Neural cell (in vitro differentiated cells): ENCODE data around the gene IFNA2. TPM values are rescaled to one million over a fixed set of nuclear protein-coding genes. Genes with fewer than 3 reads are reported as not detected.

ENCODE experiments used
- H2AFZ ChIP-seq: fragments of 200-600, 300-800 bp; sonication (generic), shearing (Covaris generic); 2 replicates; pipeline ENCODE4 v1.6.0; 2014; ENCODE audit warnings: low read depth, mild to moderate bottlenecking, antibody characterized with exemption, low read length, moderate library complexity
- H3F3A ChIP-seq: fragments of 200-600 bp; shearing (Covaris generic); 2 replicates; pipeline ENCODE4 v1.6.1; 2016; ENCODE audit warnings: mild to moderate bottlenecking, moderate library complexity, mixed read lengths, antibody characterized with exemption, low read length; ENCODE audit not compliant: insufficient read depth, poor library complexity, severe bottlenecking
- H3K27ac ChIP-seq: fragments of 200-600, 300-800 bp; sonication (generic), shearing (Covaris generic); 2 replicates; pipeline ENCODE4 v1.5.1; 2014; ENCODE audit warnings: mild to moderate bottlenecking, low read length, moderate library complexity
- H3K27me3 ChIP-seq: fragments of 300-800, 200-600 bp; sonication (generic), shearing (Covaris generic); 2 replicates; pipeline ENCODE4 v1.6.0; 2014; ENCODE audit warnings: mild to moderate bottlenecking, low read depth, low read length, moderate library complexity; ENCODE audit not compliant: insufficient read depth
- H3K36me3 ChIP-seq: fragments of 300-800, 200-600 bp; sonication (generic), shearing (Covaris generic); 2 replicates; pipeline ENCODE4 v1.5.1; 2014; ENCODE audit warnings: mild to moderate bottlenecking, antibody characterized with exemption, low read length, moderate library complexity; ENCODE audit not compliant: insufficient read depth
- H3K4me2 ChIP-seq: fragments of 300-800, 200-600 bp; sonication (generic), shearing (Covaris generic); 2 replicates; pipeline ENCODE4 v1.6.0; 2014; ENCODE audit warnings: mild to moderate bottlenecking, low read length
- H3K4me3 ChIP-seq: fragments of 300-800, 200-600 bp; sonication (generic), shearing (Covaris generic); 2 replicates; pipeline ENCODE4 v1.5.1; 2014; ENCODE audit warnings: mild to moderate bottlenecking, low read length, moderate library complexity
- H3K79me2 ChIP-seq: fragments of 200-600 bp; shearing (Covaris generic); replicated peaks from 2 replicates; pipeline ENCODE4 v1.6.0; 2014; ENCODE audit warnings: mild to moderate bottlenecking, low read length, moderate library complexity; ENCODE audit not compliant: insufficient read depth
- H3K9ac ChIP-seq: fragments of 300-800, 200-600 bp; sonication (generic), shearing (Covaris generic); 2 replicates; pipeline ENCODE4 v1.6.1; 2016; ENCODE audit warnings: mild to moderate bottlenecking, low read length, mixed read lengths
- H3K9me2 ChIP-seq: fragments of 200-600 bp; shearing (Covaris generic); 2 replicates; pipeline ENCODE4 v1.6.1; 2016; ENCODE audit warnings: mild to moderate bottlenecking, low read length, mixed read lengths; ENCODE audit not compliant: insufficient read depth
- H3K9me3 ChIP-seq: fragments of 200-600, 300-800 bp; sonication (generic), shearing (Covaris generic); 2 replicates; pipeline ENCODE4 v1.6.1; 2016; ENCODE audit warnings: mild to moderate bottlenecking, mixed run types, low read length, moderate library complexity, mixed read lengths
- H4K20me1 ChIP-seq: fragments of 200-600 bp; shearing (Covaris generic); 2 replicates; pipeline ENCODE4 v1.6.1; 2016; ENCODE audit warnings: mild to moderate bottlenecking, mixed run types; ENCODE audit not compliant: insufficient read depth
- EP300 ChIP-seq: fragments of 450-650 bp; conservative IDR thresholded peaks from 2 replicates; pipeline ENCODE4 v1.6.1; 2014; ENCODE audit warnings: antibody characterized with exemption, mild to moderate bottlenecking, moderate library complexity; ENCODE audit not compliant: poor library complexity, severe bottlenecking
- EZH2 ChIP-seq: fragments of 200-600, 300-800 bp; shearing (Covaris generic), sonication (generic); IDR thresholded peaks from 2 replicates; pipeline ENCODE4 v1.6.1; 2014; ENCODE audit warnings: antibody characterized with exemption, low read length, borderline replicate concordance, mild to moderate bottlenecking; ENCODE audit not compliant: insufficient read depth, poor library complexity, severe bottlenecking
- MXI1 ChIP-seq: fragments of 450-650 bp; conservative IDR thresholded peaks from 2 replicates; pipeline ENCODE4 v1.6.1; 2014; ENCODE audit warnings: antibody characterized with exemption, mild to moderate bottlenecking; ENCODE audit not compliant: poor library complexity, severe bottlenecking
- POLR2AphosphoS5 ChIP-seq: IDR thresholded peaks from 2 replicates; pipeline ENCODE4 v1.6.1; 2012
- RAD21 ChIP-seq: fragments of 450-650 bp; conservative IDR thresholded peaks from 2 replicates; pipeline ENCODE4 v1.6.1; 2014; ENCODE audit warnings: antibody characterized with exemption, mild to moderate bottlenecking, moderate library complexity
- SMC3 ChIP-seq: fragments of 450-650 bp; conservative IDR thresholded peaks from 2 replicates; pipeline ENCODE4 v1.6.1; 2014; ENCODE audit warnings: antibody characterized with exemption, mild to moderate bottlenecking, moderate library complexity; ENCODE audit not compliant: poor library complexity
- TAF1 ChIP-seq: IDR thresholded peaks from 2 replicates; pipeline ENCODE4 v1.6.1; 2012; ENCODE audit warnings: low read depth
- polyA plus RNA-seq: library from polyadenylated mRNA; depleted of rRNA; stranded (reverse); fragments of >200 nt; gene quantifications from 2 replicates; pipeline ENCODE4 v1.2.3, GENCODE V29; 2014
- TF ChIP-seq, protein P1 (sequence below): IDR thresholded peaks from 2 replicates; pipeline ENCODE4 v1.6.1; 2012; ENCODE audit warnings: borderline replicate concordance
- TF ChIP-seq, protein P2 (sequence below): fragments of 450-650 bp; IDR thresholded peaks from 2 replicates; pipeline ENCODE4 v1.5.1; 2014; ENCODE audit warnings: antibody characterized with exemption, mild to moderate bottlenecking, moderate library complexity; ENCODE audit not compliant: poor library complexity, severe bottlenecking

Gene IFNA2
- polyA plus RNA-seq, 1 donor from 2014 or later = not detected

DNA sequence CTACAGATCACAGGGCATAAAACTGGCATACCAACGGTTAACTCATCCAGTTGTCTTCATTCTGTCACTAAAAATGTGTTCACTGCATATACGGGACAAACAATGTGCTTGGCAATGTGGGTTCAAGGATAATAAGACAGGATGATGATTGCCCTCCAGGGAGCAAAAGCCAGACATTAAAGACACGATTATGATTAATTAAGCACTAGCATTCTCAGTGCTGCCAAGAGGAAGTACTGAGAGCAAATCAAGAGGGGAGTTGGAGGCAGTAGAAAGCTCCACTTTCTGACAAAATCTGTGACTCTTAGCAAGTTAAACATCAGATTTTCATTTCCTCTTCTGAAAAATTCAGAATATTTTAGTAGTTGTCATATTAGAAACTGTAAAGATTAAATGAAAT lies 14.8 kb upstream of the IFNA2 start:
- H3K36me3 ChIP-seq = no peaks in the 10 kb centered on the region
- H3K27me3 ChIP-seq = peaks cover 29% of the 10 kb centered on the region
- H3K9ac ChIP-seq = no peak overlapping the region
- no peaks in the 10 kb centered on the region for H4K20me1 ChIP-seq
- no peak overlapping the region for H3K4me3 ChIP-seq
- no peaks in the 10 kb centered on the region for H3F3A ChIP-seq
- TF ChIP-seq, protein P1, sequence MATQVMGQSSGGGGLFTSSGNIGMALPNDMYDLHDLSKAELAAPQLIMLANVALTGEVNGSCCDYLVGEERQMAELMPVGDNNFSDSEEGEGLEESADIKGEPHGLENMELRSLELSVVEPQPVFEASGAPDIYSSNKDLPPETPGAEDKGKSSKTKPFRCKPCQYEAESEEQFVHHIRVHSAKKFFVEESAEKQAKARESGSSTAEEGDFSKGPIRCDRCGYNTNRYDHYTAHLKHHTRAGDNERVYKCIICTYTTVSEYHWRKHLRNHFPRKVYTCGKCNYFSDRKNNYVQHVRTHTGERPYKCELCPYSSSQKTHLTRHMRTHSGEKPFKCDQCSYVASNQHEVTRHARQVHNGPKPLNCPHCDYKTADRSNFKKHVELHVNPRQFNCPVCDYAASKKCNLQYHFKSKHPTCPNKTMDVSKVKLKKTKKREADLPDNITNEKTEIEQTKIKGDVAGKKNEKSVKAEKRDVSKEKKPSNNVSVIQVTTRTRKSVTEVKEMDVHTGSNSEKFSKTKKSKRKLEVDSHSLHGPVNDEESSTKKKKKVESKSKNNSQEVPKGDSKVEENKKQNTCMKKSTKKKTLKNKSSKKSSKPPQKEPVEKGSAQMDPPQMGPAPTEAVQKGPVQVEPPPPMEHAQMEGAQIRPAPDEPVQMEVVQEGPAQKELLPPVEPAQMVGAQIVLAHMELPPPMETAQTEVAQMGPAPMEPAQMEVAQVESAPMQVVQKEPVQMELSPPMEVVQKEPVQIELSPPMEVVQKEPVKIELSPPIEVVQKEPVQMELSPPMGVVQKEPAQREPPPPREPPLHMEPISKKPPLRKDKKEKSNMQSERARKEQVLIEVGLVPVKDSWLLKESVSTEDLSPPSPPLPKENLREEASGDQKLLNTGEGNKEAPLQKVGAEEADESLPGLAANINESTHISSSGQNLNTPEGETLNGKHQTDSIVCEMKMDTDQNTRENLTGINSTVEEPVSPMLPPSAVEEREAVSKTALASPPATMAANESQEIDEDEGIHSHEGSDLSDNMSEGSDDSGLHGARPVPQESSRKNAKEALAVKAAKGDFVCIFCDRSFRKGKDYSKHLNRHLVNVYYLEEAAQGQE = no peak
- TF ChIP-seq, protein P2, sequence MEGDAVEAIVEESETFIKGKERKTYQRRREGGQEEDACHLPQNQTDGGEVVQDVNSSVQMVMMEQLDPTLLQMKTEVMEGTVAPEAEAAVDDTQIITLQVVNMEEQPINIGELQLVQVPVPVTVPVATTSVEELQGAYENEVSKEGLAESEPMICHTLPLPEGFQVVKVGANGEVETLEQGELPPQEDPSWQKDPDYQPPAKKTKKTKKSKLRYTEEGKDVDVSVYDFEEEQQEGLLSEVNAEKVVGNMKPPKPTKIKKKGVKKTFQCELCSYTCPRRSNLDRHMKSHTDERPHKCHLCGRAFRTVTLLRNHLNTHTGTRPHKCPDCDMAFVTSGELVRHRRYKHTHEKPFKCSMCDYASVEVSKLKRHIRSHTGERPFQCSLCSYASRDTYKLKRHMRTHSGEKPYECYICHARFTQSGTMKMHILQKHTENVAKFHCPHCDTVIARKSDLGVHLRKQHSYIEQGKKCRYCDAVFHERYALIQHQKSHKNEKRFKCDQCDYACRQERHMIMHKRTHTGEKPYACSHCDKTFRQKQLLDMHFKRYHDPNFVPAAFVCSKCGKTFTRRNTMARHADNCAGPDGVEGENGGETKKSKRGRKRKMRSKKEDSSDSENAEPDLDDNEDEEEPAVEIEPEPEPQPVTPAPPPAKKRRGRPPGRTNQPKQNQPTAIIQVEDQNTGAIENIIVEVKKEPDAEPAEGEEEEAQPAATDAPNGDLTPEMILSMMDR = no peak
- TF ChIP-seq EZH2 = no peak
- no peak for TF ChIP-seq POLR2AphosphoS5
- TF ChIP-seq RAD21 = no peak
- TF ChIP-seq TAF1 = no peak
- TF ChIP-seq MXI1 = no peak
- TF ChIP-seq EP300 = no peak
- TF ChIP-seq SMC3 = no peak
- H3K79me2 ChIP-seq = no peaks in the 10 kb centered on the region
- no peak overlapping the region for H2AFZ ChIP-seq
- H3K27ac ChIP-seq = no peak overlapping the region
- no peaks in the 10 kb centered on the region for H3K9me3 ChIP-seq
- H3K9me2 ChIP-seq = no peaks in the 10 kb centered on the region
- no peak overlapping the region for H3K4me2 ChIP-seq

DNA sequence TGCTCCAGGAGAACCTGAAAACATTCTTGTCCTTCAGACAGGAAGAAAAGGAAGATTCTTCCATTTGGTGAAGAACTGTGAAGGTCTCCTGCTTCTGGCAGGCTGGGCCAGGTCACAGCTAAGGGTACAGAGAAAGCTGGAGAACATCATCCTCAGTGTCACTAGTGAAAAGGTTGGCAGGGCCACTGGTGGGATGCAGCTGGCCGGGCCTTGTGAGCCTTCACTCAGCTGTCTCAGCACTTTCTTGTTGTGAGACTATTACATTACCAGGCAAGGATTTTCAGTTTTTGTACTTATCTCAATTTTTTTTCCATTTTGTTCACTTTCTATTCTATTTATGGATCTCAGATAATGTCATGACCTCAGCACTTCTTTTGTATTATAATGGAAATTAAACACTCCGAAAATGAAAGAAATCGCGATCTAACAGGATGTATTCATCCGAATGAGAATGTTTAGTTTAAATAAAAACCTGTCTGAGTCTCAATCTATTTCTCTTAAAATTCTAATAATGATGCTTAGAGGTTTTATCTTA lies 13.8 kb upstream of the IFNA2 start:
- Histone ChIP-seq H3F3A (no peaks in the 10 kb centered on the region), H3K36me3 (no peaks in the 10 kb centered on the region), H3K4me2 (no peak overlapping the region), H3K27me3 (peaks cover 30% of the 10 kb centered on the region), H3K9me3 (no peaks in the 10 kb centered on the region), H3K4me3 (no peak overlapping the region), H3K9me2 (no peaks in the 10 kb centered on the region), H3K27ac (no peak overlapping the region), H3K9ac (no peak overlapping the region), H4K20me1 (no peaks in the 10 kb centered on the region), H3K79me2 (no peaks in the 10 kb centered on the region), H2AFZ (no peak overlapping the region)
- TF ChIP-seq SMC3 (no peak), TAF1 (no peak), EZH2 (no peak)
- TF ChIP-seq, protein P1 = no peak
